Neural cell (in vitro differentiated cells): ENCODE data around the gene PTBP2. TPM values are rescaled to one million over a fixed set of nuclear protein-coding genes. Genes with fewer than 3 reads are reported as not detected.

Source experiments
- H2AFZ ChIP-seq: fragments of 200-600, 300-800 bp; sonication (generic), shearing (Covaris generic); 2 replicates; pipeline ENCODE4 v1.6.0; 2014; ENCODE audit warnings: low read depth, mild to moderate bottlenecking, antibody characterized with exemption, low read length, moderate library complexity
- H3F3A ChIP-seq: fragments of 200-600 bp; shearing (Covaris generic); 2 replicates; pipeline ENCODE4 v1.6.1; 2016; ENCODE audit warnings: mild to moderate bottlenecking, moderate library complexity, mixed read lengths, antibody characterized with exemption, low read length; ENCODE audit not compliant: insufficient read depth, poor library complexity, severe bottlenecking
- H3K27ac ChIP-seq: fragments of 200-600, 300-800 bp; sonication (generic), shearing (Covaris generic); 2 replicates; pipeline ENCODE4 v1.5.1; 2014; ENCODE audit warnings: mild to moderate bottlenecking, low read length, moderate library complexity
- H3K27me3 ChIP-seq: fragments of 300-800, 200-600 bp; sonication (generic), shearing (Covaris generic); 2 replicates; pipeline ENCODE4 v1.6.0; 2014; ENCODE audit warnings: mild to moderate bottlenecking, low read depth, low read length, moderate library complexity; ENCODE audit not compliant: insufficient read depth
- H3K36me3 ChIP-seq: fragments of 300-800, 200-600 bp; sonication (generic), shearing (Covaris generic); 2 replicates; pipeline ENCODE4 v1.5.1; 2014; ENCODE audit warnings: mild to moderate bottlenecking, antibody characterized with exemption, low read length, moderate library complexity; ENCODE audit not compliant: insufficient read depth
- H3K4me2 ChIP-seq: fragments of 300-800, 200-600 bp; sonication (generic), shearing (Covaris generic); 2 replicates; pipeline ENCODE4 v1.6.0; 2014; ENCODE audit warnings: mild to moderate bottlenecking, low read length
- H3K4me3 ChIP-seq: fragments of 300-800, 200-600 bp; sonication (generic), shearing (Covaris generic); 2 replicates; pipeline ENCODE4 v1.5.1; 2014; ENCODE audit warnings: mild to moderate bottlenecking, low read length, moderate library complexity
- H3K79me2 ChIP-seq: fragments of 200-600 bp; shearing (Covaris generic); replicated peaks from 2 replicates; pipeline ENCODE4 v1.6.0; 2014; ENCODE audit warnings: mild to moderate bottlenecking, low read length, moderate library complexity; ENCODE audit not compliant: insufficient read depth
- H3K9ac ChIP-seq: fragments of 300-800, 200-600 bp; sonication (generic), shearing (Covaris generic); 2 replicates; pipeline ENCODE4 v1.6.1; 2016; ENCODE audit warnings: mild to moderate bottlenecking, low read length, mixed read lengths
- H3K9me2 ChIP-seq: fragments of 200-600 bp; shearing (Covaris generic); 2 replicates; pipeline ENCODE4 v1.6.1; 2016; ENCODE audit warnings: mild to moderate bottlenecking, low read length, mixed read lengths; ENCODE audit not compliant: insufficient read depth
- H3K9me3 ChIP-seq: fragments of 200-600, 300-800 bp; sonication (generic), shearing (Covaris generic); 2 replicates; pipeline ENCODE4 v1.6.1; 2016; ENCODE audit warnings: mild to moderate bottlenecking, mixed run types, low read length, moderate library complexity, mixed read lengths
- H4K20me1 ChIP-seq: fragments of 200-600 bp; shearing (Covaris generic); 2 replicates; pipeline ENCODE4 v1.6.1; 2016; ENCODE audit warnings: mild to moderate bottlenecking, mixed run types; ENCODE audit not compliant: insufficient read depth
- EP300 ChIP-seq: fragments of 450-650 bp; conservative IDR thresholded peaks from 2 replicates; pipeline ENCODE4 v1.6.1; 2014; ENCODE audit warnings: antibody characterized with exemption, mild to moderate bottlenecking, moderate library complexity; ENCODE audit not compliant: poor library complexity, severe bottlenecking
- EZH2 ChIP-seq: fragments of 200-600, 300-800 bp; shearing (Covaris generic), sonication (generic); IDR thresholded peaks from 2 replicates; pipeline ENCODE4 v1.6.1; 2014; ENCODE audit warnings: antibody characterized with exemption, low read length, borderline replicate concordance, mild to moderate bottlenecking; ENCODE audit not compliant: insufficient read depth, poor library complexity, severe bottlenecking
- MXI1 ChIP-seq: fragments of 450-650 bp; conservative IDR thresholded peaks from 2 replicates; pipeline ENCODE4 v1.6.1; 2014; ENCODE audit warnings: antibody characterized with exemption, mild to moderate bottlenecking; ENCODE audit not compliant: poor library complexity, severe bottlenecking
- POLR2AphosphoS5 ChIP-seq: IDR thresholded peaks from 2 replicates; pipeline ENCODE4 v1.6.1; 2012
- RAD21 ChIP-seq: fragments of 450-650 bp; conservative IDR thresholded peaks from 2 replicates; pipeline ENCODE4 v1.6.1; 2014; ENCODE audit warnings: antibody characterized with exemption, mild to moderate bottlenecking, moderate library complexity
- SMC3 ChIP-seq: fragments of 450-650 bp; conservative IDR thresholded peaks from 2 replicates; pipeline ENCODE4 v1.6.1; 2014; ENCODE audit warnings: antibody characterized with exemption, mild to moderate bottlenecking, moderate library complexity; ENCODE audit not compliant: poor library complexity
- TAF1 ChIP-seq: IDR thresholded peaks from 2 replicates; pipeline ENCODE4 v1.6.1; 2012; ENCODE audit warnings: low read depth
- polyA plus RNA-seq: library from polyadenylated mRNA; depleted of rRNA; stranded (reverse); fragments of >200 nt; gene quantifications from 2 replicates; pipeline ENCODE4 v1.2.3, GENCODE V29; 2014
- TF ChIP-seq, protein P1 (sequence below): IDR thresholded peaks from 2 replicates; pipeline ENCODE4 v1.6.1; 2012; ENCODE audit warnings: borderline replicate concordance
- TF ChIP-seq, protein P2 (sequence below): fragments of 450-650 bp; IDR thresholded peaks from 2 replicates; pipeline ENCODE4 v1.5.1; 2014; ENCODE audit warnings: antibody characterized with exemption, mild to moderate bottlenecking, moderate library complexity; ENCODE audit not compliant: poor library complexity, severe bottlenecking

PTBP2 gene
- polyA plus RNA-seq, 1 donor from 2014 or later: 319 TPM

DNA sequence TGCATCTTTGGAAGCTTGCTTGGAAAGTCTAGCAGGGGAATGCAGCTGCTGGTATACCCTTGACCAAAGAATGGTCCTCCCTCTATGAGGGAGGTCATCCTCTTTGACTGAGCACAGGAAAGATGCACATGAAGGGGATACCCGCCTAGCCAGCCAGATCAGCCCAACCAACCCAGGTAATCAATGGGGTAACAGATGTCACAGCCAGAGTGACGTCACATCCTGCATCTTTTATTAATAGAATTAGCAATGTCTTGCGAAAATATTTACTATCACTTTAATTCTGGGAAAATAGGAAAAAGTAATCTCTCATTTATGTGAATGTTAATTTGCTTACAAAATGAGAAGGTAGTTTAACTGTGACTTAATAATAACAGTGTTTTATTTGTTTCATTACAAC is 25.6 kb upstream of the PTBP2 start:
- Histone ChIP-seq H3F3A (no peaks in the 10 kb centered on the region), H3K9me3 (no peaks in the 10 kb centered on the region), H3K4me3 (no peak overlapping the region), H4K20me1 (no peaks in the 10 kb centered on the region), H3K27ac (no peak overlapping the region), H3K4me2 (no peak overlapping the region), H3K9me2 (no peaks in the 10 kb centered on the region), H3K9ac (no peak overlapping the region), H3K27me3 (no peaks in the 10 kb centered on the region), H3K36me3 (no peaks in the 10 kb centered on the region), H3K79me2 (no peaks in the 10 kb centered on the region), H2AFZ (no peak overlapping the region)
- TF ChIP-seq SMC3: no peak
- no peak for TF ChIP-seq MXI1
- TF ChIP-seq, protein P1, sequence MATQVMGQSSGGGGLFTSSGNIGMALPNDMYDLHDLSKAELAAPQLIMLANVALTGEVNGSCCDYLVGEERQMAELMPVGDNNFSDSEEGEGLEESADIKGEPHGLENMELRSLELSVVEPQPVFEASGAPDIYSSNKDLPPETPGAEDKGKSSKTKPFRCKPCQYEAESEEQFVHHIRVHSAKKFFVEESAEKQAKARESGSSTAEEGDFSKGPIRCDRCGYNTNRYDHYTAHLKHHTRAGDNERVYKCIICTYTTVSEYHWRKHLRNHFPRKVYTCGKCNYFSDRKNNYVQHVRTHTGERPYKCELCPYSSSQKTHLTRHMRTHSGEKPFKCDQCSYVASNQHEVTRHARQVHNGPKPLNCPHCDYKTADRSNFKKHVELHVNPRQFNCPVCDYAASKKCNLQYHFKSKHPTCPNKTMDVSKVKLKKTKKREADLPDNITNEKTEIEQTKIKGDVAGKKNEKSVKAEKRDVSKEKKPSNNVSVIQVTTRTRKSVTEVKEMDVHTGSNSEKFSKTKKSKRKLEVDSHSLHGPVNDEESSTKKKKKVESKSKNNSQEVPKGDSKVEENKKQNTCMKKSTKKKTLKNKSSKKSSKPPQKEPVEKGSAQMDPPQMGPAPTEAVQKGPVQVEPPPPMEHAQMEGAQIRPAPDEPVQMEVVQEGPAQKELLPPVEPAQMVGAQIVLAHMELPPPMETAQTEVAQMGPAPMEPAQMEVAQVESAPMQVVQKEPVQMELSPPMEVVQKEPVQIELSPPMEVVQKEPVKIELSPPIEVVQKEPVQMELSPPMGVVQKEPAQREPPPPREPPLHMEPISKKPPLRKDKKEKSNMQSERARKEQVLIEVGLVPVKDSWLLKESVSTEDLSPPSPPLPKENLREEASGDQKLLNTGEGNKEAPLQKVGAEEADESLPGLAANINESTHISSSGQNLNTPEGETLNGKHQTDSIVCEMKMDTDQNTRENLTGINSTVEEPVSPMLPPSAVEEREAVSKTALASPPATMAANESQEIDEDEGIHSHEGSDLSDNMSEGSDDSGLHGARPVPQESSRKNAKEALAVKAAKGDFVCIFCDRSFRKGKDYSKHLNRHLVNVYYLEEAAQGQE: no peak
- TF ChIP-seq TAF1: no peak
- TF ChIP-seq POLR2AphosphoS5: no peak
- TF ChIP-seq RAD21: no peak

DNA sequence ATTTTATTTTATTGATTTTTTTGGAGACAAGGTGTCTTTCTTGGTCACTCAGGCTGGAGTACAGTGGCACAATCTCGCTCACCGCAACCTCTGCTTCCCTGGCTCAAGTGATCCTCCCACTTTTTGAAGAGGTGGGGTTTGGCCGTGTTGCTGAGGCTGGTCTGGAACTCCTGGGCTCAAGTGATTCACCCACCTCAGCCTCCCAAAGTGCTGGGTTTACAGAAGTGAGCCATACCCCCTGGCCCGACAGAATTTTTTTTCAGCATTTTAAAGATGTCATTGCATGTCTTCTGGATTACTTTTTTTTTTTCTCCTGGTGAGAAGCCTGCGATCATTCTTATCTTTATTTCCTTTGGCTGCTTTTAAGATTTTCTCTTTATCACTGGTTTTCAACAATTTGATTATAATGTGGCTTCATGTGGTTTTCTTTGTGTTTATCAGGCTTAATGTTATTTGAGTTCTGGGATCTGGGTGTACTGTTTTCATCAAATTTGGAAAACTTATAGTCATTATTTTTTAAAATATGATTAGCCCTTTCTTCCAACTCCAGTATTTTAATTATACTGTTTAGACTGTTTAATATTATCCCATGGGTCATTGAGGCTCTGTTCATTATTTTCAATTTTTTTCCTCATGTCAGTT is 23.1 kb upstream of the PTBP2 start:
- H3K9me2 ChIP-seq: no peaks in the 10 kb centered on the region
- no peak overlapping the region for H3K9ac ChIP-seq
- no peak overlapping the region for H3K4me2 ChIP-seq
- H3K9me3 ChIP-seq: no peaks in the 10 kb centered on the region
- no peak overlapping the region for H2AFZ ChIP-seq
- H3K27me3 ChIP-seq: no peaks in the 10 kb centered on the region
- TF ChIP-seq SMC3 (no peak), EP300 (no peak), MXI1 (no peak), RAD21 (no peak), TAF1 (no peak), EZH2 (no peak), POLR2AphosphoS5 (no peak)
- TF ChIP-seq, protein P2, sequence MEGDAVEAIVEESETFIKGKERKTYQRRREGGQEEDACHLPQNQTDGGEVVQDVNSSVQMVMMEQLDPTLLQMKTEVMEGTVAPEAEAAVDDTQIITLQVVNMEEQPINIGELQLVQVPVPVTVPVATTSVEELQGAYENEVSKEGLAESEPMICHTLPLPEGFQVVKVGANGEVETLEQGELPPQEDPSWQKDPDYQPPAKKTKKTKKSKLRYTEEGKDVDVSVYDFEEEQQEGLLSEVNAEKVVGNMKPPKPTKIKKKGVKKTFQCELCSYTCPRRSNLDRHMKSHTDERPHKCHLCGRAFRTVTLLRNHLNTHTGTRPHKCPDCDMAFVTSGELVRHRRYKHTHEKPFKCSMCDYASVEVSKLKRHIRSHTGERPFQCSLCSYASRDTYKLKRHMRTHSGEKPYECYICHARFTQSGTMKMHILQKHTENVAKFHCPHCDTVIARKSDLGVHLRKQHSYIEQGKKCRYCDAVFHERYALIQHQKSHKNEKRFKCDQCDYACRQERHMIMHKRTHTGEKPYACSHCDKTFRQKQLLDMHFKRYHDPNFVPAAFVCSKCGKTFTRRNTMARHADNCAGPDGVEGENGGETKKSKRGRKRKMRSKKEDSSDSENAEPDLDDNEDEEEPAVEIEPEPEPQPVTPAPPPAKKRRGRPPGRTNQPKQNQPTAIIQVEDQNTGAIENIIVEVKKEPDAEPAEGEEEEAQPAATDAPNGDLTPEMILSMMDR: no peak
- TF ChIP-seq, protein P1: no peak
- H3K36me3 ChIP-seq: no peaks in the 10 kb centered on the region
- no peak overlapping the region for H3K27ac ChIP-seq
- no peaks in the 10 kb centered on the region for H3K79me2 ChIP-seq
- H3F3A ChIP-seq: no peaks in the 10 kb centered on the region
- H3K4me3 ChIP-seq: no peak overlapping the region
- H4K20me1 ChIP-seq: no peaks in the 10 kb centered on the region
